Vagina (tissue), 2 donors: ENCODE data around the gene SLC16A10. TPM values are rescaled to one million over a fixed set of nuclear protein-coding genes. Genes with fewer than 3 reads are reported as not detected.

ENCODE experiments used
- DNase-seq, 2 donors: peaks; one replicate each; pipeline ENCODE4 v3.0.0-alpha.2; 2017; ENCODE audit errors: extremely low spot score in 2 of 2
- H3K27ac ChIP-seq: fragments of 200-600 bp; sonication (generic); one replicate; pipeline ENCODE4 v1.5.1; 2019
- H3K27me3 ChIP-seq: fragments of 200-600 bp; sonication (generic); one replicate; pipeline ENCODE4 v1.5.1; 2019
- H3K36me3 ChIP-seq, 2 donors: fragments of 200-600 bp; sonication (generic); one replicate each; pipeline ENCODE4 v1.5.1; 2017 to 2019
- H3K4me1 ChIP-seq: fragments of 200-600 bp; sonication (generic); one replicate; pipeline ENCODE4 v1.5.1; 2019
- H3K4me3 ChIP-seq, 2 donors: fragments of 200-600 bp; sonication (generic); 1 replicate in 1 of 2; 2 replicates in 1 of 2; pipeline ENCODE4 v1.5.1; 2016 to 2019
- H3K9me3 ChIP-seq: fragments of 200-600 bp; sonication (generic); one replicate; pipeline ENCODE4 v1.5.1; 2019
- POLR2A ChIP-seq, 2 donors: fragments of 450-650 bp; IDR thresholded peaks; one replicate each; pipeline ENCODE4 v1.6.1; 2017; ENCODE audit warnings: antibody characterized with exemption in 2 of 2, mild to moderate bottlenecking in 2 of 2, moderate library complexity in 2 of 2
- POLR2AphosphoS5 ChIP-seq, 2 donors: sonication (generic); formaldehyde crosslinking; IDR thresholded peaks; one replicate each; pipeline ENCODE4 v1.9.0; 2017; ENCODE audit warnings: antibody characterized with exemption in 2 of 2, mild to moderate bottlenecking in 2 of 2, low read depth in 1 of 2; ENCODE audit not compliant: insufficient read depth in 1 of 2
- intact Hi-C: fragments of 100-400 bp; cut with DNase I; formaldehyde crosslinking; loops from one replicate; pipeline ENCODE4 v1.15.1; 2023
- total RNA-seq: library from RNA; depleted of rRNA; stranded (reverse); fragments of >200 nt; gene quantifications from one replicate; pipeline ENCODE4 v1.2.3, GENCODE V29; 2016
- TF ChIP-seq, protein P1 (sequence below), 3 experiments: fragments of 450-650 bp in 2 of 3; fragments of 200-600 bp in 1 of 3; sonication (generic) in 1 of 3; IDR thresholded peaks; one replicate each; pipeline ENCODE4 v1.5.1; 2017 to 2019; ENCODE audit warnings: antibody characterized with exemption in 3 of 3, mild to moderate bottlenecking in 2 of 3, moderate library complexity in 2 of 3

Gene SLC16A10
- total RNA-seq, 1 donor from 2014 or later: 5.4 TPM

DNA sequence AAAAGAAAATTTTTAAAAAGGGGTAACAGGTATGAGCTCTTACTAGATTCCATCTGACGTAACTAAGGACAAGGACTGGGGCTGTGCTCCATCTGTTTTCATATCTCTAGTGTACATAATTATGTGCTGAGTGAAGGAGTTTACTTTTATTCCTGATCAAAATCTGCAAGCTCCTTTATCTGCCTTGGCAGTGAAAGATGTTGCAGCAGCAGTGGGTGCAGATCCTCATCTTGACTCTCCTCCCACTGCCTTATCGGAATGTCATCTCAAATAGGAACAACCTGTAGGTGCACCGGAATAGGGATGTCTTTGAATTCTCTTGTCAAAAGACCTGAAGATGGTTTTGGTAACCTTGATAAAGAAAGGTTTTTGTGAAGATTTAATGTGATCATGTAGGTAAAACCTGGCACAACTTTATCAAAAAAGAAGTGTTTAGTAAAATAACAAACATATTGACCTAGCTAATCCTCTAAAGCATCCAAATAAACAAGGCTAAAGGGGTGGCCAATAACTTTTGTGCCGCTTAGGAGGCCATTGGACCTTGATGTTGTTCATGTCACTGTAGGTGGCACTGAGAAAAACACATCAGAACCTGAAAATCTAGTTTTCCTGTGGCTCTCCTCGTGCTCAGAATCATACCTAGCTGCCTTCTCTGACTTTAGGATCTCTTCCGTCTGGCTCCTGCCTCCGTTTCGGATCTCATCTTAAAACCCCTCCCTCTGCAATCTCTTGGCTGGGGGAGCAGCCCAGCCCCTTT lies 19.0 kb upstream of the SLC16A10 start:
- Histone ChIP-seq H3K4me3 (no peak overlapping the region), H3K27me3 (no peaks in the 10 kb centered on the region), H3K9me3 (no peaks in the 10 kb centered on the region), H3K4me1 (no peaks in the 10 kb centered on the region), H3K36me3 (no peaks in the 10 kb centered on the region), H3K27ac (no peak overlapping the region)
- TF ChIP-seq POLR2AphosphoS5 (IDR thresholded peaks at IDR 0.05; ENCODE audit: insufficient read depth in 1 of 2, low read depth in 1 of 2) (no peak), POLR2A (IDR thresholded peaks at IDR 0.05) (no peak)
- TF ChIP-seq, protein P1, sequence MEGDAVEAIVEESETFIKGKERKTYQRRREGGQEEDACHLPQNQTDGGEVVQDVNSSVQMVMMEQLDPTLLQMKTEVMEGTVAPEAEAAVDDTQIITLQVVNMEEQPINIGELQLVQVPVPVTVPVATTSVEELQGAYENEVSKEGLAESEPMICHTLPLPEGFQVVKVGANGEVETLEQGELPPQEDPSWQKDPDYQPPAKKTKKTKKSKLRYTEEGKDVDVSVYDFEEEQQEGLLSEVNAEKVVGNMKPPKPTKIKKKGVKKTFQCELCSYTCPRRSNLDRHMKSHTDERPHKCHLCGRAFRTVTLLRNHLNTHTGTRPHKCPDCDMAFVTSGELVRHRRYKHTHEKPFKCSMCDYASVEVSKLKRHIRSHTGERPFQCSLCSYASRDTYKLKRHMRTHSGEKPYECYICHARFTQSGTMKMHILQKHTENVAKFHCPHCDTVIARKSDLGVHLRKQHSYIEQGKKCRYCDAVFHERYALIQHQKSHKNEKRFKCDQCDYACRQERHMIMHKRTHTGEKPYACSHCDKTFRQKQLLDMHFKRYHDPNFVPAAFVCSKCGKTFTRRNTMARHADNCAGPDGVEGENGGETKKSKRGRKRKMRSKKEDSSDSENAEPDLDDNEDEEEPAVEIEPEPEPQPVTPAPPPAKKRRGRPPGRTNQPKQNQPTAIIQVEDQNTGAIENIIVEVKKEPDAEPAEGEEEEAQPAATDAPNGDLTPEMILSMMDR (IDR thresholded peaks at IDR 0.05): no peak
- intact Hi-C loops: no loop called here
- no peak for DNase-seq

DNA sequence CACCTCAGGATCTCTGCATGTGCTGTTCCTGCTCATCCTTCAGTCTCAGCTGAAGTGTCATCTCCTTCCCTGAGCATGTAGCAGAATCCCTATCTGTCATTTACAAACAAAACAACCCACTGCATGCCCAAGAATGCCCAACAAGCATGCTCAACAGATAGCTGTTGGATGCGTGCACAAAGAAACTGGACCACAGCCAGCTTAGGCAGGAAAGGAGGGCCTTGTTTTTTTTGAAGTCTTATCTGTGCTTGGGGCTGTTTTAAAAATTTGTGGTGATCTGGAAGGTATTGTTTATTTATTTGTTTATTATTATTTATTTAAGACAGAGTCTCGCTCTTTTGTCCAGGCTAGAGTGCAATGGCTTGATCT lies 18.5 kb upstream of the SLC16A10 start:
- H3K27me3 ChIP-seq: no peaks in the 10 kb centered on the region
- DNase-seq: no peak
- TF ChIP-seq POLR2A (IDR thresholded peaks at IDR 0.05) (no peak), POLR2AphosphoS5 (IDR thresholded peaks at IDR 0.05; ENCODE audit: insufficient read depth in 1 of 2, low read depth in 1 of 2) (no peak)
- no peak overlapping the region for H3K4me3 ChIP-seq
- H3K4me1 ChIP-seq: no peaks in the 10 kb centered on the region
- H3K9me3 ChIP-seq: no peaks in the 10 kb centered on the region
- H3K27ac ChIP-seq: no peak overlapping the region
- no peaks in the 10 kb centered on the region for H3K36me3 ChIP-seq
- intact Hi-C loops: no loop called here

DNA sequence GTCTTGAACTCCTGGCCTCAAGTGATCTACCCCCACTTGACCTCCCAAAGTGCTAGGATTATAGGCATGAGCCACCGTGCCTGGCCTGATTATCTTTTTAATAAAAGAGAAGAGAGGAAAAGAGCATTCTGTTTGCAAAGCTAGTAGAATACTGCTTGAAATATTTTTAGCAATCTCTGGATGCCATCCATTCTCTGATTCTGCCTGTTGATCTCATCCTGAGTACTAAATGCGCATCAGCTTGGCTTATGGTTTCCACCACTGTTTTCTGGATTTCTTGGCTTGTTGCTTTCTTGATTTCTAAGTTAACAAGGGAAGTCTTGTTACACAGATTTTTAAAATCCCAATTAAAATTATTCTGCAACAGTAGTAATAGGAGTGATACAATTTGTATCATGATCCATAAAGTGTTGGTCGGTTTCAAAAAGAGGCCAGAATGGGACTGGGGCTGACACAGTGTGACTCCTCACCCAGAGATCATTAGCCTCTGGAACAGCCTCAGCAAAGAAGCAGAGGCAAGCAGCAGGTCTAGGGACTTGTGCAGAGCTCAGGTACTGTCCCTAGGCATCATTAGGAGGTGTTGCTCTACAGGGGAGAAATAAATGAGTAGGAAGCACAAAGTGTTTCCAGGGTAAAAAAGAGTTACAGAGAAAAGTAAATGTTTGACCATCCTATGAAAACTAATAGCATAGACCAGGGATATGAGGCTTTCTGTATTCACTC lies 17.8 kb upstream of the SLC16A10 start:
- no peak for DNase-seq
- no peaks in the 10 kb centered on the region for H3K9me3 ChIP-seq
- no peak for TF ChIP-seq POLR2AphosphoS5 (IDR thresholded peaks at IDR 0.05; ENCODE audit: insufficient read depth in 1 of 2, low read depth in 1 of 2)
- TF ChIP-seq, protein P1 (IDR thresholded peaks at IDR 0.05): no peak
- no peak for TF ChIP-seq POLR2A (IDR thresholded peaks at IDR 0.05)
- no peaks in the 10 kb centered on the region for H3K4me1 ChIP-seq
- intact Hi-C loops: no loop called here
- H3K4me3 ChIP-seq: no peak overlapping the region
- no peak overlapping the region for H3K27ac ChIP-seq
- H3K27me3 ChIP-seq: no peaks in the 10 kb centered on the region
- no peaks in the 10 kb centered on the region for H3K36me3 ChIP-seq

DNA sequence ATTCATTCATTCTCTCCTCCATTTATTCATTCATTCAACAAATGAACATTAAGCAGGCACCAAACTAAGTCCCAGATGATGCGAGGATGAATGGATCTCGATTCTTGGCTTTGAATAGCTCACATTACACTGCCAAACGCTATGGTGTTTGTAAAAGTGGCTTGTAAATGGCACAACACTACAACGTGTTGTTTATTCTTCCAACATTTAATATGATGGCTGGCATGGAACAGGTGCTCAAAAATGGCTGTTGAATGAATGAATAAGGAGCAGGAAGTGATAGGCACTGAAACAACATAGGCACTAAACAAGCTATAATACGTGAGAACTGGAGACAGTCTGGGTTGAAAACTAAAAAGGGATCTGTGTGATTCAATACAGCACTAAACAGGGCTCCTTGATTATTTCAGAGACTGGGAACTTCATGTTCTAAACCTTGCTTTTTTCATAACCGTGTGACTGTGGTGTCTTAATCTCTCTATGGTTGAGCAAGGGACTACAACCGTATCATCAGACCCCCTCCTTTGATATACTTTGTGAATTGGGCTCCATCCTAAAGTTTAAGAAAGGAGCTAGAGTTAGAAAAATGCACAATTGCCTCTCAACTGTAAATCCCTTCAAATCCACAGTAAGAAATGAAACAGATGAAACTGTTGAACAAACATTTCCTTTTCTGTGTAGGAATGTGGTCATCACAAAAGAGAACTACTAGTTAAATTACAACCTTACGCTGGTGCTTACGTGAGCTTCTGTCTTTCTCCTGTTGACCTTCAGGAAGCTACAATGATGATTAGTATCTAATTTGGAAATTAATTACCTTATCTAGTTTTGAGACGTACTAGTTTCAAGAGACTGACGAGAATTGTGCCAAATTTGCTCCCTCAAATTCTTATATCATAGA lies 16.9 kb upstream of the SLC16A10 start:
- no peaks in the 10 kb centered on the region for H3K27me3 ChIP-seq
- H3K36me3 ChIP-seq: no peaks in the 10 kb centered on the region
- TF ChIP-seq POLR2A (IDR thresholded peaks at IDR 0.05) (no peak), POLR2AphosphoS5 (IDR thresholded peaks at IDR 0.05; ENCODE audit: insufficient read depth in 1 of 2, low read depth in 1 of 2) (no peak)
- TF ChIP-seq, protein P1 (IDR thresholded peaks at IDR 0.05): no peak
- H3K4me1 ChIP-seq: no peaks in the 10 kb centered on the region
- intact Hi-C loops: no loop called here
- H3K9me3 ChIP-seq: no peaks in the 10 kb centered on the region
- H3K27ac ChIP-seq: no peak overlapping the region
- no peak overlapping the region for H3K4me3 ChIP-seq
- DNase-seq: no peak

DNA sequence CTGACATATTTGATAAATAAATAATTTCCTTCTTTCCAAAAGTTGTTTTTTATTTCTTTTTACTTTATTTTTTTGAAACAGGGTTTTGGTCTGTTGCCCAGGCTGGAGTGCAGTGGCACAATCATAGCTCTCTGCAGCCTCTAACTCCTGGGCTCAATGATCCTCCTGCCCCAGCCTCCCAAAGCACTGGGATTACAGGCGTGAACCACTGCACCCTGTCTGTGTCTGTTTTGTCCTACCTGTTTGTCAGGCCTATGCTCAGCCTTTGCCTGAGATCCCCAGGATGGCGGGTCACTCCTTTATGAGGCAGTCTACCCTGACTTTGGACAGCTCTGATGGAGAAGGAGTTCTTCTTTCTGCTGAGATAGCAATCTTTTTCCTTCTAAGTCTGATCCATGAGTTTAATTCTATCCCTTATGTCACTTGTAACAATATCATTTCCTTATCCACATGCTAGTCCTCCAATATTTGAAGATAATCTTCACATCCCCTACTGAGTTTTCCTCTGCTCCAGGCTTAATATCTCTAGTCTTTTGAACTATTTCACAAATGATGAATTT lies 14.4 kb upstream of the SLC16A10 start:
- no peaks in the 10 kb centered on the region for H3K9me3 ChIP-seq
- intact Hi-C loops: no loop called here
- no peaks in the 10 kb centered on the region for H3K36me3 ChIP-seq
- no peaks in the 10 kb centered on the region for H3K27me3 ChIP-seq
- no peaks in the 10 kb centered on the region for H3K4me1 ChIP-seq
- H3K27ac ChIP-seq: no peak overlapping the region
- no peak for DNase-seq
- TF ChIP-seq POLR2A (IDR thresholded peaks at IDR 0.05): no peak
- TF ChIP-seq, protein P1 (IDR thresholded peaks at IDR 0.05): no peak
- TF ChIP-seq POLR2AphosphoS5 (IDR thresholded peaks at IDR 0.05; ENCODE audit: insufficient read depth in 1 of 2, low read depth in 1 of 2): no peak
- H3K4me3 ChIP-seq: no peak overlapping the region
